Measurements from ENCODE around the gene CLDN25. TPM values are rescaled to one million over a fixed set of nuclear protein-coding genes. Genes with fewer than 3 reads are reported as not detected.

Gene CLDN25
- total RNA-seq, 1 experiment from 2014 or later, result not detected

- Histone ChIP-seq H3K9me3 (ENCODE audit: control insufficient read depth, low read depth, low read length) (no peaks in the 10 kb centered on the region), H3K4me2 (ENCODE audit: insufficient read depth, insufficient read length, low read length) (no peak overlapping the region), H3K23me2 (ENCODE audit: insufficient read length, low read depth, low read length, poor library complexity, severe bottlenecking) (no peaks in the 10 kb centered on the region), H3K14ac (ENCODE audit: insufficient read depth, low read length) (no peak overlapping the region), H2BK20ac (ENCODE audit: low read depth, low read length, poor library complexity, severe bottlenecking) (no peak overlapping the region), H4K91ac (ENCODE audit: insufficient read length, low read depth, low read length) (no peak overlapping the region), H2AFZ (ENCODE audit: low read length) (no peak overlapping the region), H4K20me1 (ENCODE audit: control insufficient read depth, insufficient read depth, insufficient read length) (no peaks in the 10 kb centered on the region), H3K4me1 (ENCODE audit: insufficient read depth, low read length) (no peaks in the 10 kb centered on the region), H4K8ac (replicated peaks; ENCODE audit: insufficient read length, low read depth, low read length) (no peak overlapping the region), H2BK5ac (ENCODE audit: insufficient read length, low read length) (no peak overlapping the region), H3K79me2 (ENCODE audit: insufficient read depth, low read length) (no peaks in the 10 kb centered on the region), H2BK15ac (ENCODE audit: low read depth, low read length) (no peak overlapping the region), H3K27ac (ENCODE audit: insufficient read length, low read depth, low read length) (no peak overlapping the region), H2BK12ac (ENCODE audit: insufficient read length, low read depth, low read length) (no peak overlapping the region), H3K9ac (ENCODE audit: extremely low read depth, insufficient read length, low read length) (no peak overlapping the region), H3K79me1 (ENCODE audit: insufficient read depth, low read depth, low read length, poor library complexity, severe bottlenecking) (no peaks in the 10 kb centered on the region), H3K18ac (ENCODE audit: insufficient read length, low read depth, low read length) (no peak overlapping the region), H3K56ac (ENCODE audit: insufficient read length, low read depth, low read length) (no peak overlapping the region), H3K27me3 (ENCODE audit: insufficient read depth, low read length) (no peaks in the 10 kb centered on the region), H3K4ac (ENCODE audit: low read depth, low read length) (no peak overlapping the region), H3T11ph (ENCODE audit: low read length) (no peak overlapping the region), H3K23ac (ENCODE audit: insufficient read length, low read depth, low read length) (no peak overlapping the region), H2BK120ac (ENCODE audit: low read depth, low read length, poor library complexity, severe bottlenecking) (no peak overlapping the region), H4K5ac (ENCODE audit: insufficient read length, low read depth, low read length) (no peak overlapping the region), H2AK5ac (ENCODE audit: insufficient read length, low read length) (no peak overlapping the region)
- Mint-ChIP-seq H3K27ac (no peak overlapping the region), H3K36me3 (ENCODE audit: insufficient read depth in 1 of 3, low read depth in 3 of 3) (peaks cover 57 to 94% (median 67%) of the 10 kb centered on the region in 3 experiments), H3K27me3 (ENCODE audit: low read depth) (no peaks in the 10 kb centered on the region), H3K4me3 (no peak overlapping the region), H3K4me1 (no peaks in the 10 kb centered on the region), H3K9me3 (no peaks in the 10 kb centered on the region)
- no peak for TF ChIP-seq CTCF (conservative IDR thresholded peaks at IDR 0.05)
- no peak for DNase-seq
These were observed 23.0 kb downstream of the CLDN25 start for GRCh38 chr11:113802621-113803020.
